Measurements from ENCODE around the gene DMGDH.

Gene DMGDH

DNA sequence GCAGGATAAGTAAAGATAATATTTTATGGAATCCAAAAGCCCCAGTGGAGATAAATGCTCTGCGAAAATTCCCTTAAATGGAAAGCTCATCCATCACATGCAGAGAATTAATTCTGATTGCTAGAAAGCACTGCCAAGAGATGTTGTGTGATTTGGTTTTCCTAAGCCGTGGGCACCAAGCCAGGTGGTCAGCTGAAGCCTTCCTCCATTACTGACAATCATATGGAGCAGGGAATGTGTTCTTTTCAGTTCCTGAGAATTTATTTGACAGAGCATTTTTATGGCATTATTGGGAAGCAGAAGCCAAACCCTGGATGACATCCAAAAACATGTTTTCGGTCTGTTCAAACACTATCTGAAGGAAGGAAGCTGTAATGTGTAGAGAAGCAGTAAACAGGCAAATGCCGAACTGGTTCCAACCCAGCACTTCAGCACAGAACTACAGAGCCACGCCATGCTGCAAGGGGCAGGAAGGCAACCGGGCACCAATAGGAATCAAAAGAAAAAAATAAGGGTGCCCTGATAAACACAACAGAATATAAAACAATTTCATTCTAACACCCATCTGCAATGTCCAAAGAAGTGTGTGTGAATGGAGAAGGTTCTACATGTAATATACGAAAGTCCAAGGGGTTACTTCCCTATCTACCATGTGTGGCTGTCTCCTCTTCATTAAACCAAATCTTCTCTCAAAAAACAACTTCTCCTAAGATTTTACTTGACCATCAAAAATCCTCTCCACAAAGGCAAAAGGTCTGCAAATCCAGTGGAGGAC is 96.6 kb downstream of the DMGDH start:
- DNase-seq = peak; percentile 92

DNA sequence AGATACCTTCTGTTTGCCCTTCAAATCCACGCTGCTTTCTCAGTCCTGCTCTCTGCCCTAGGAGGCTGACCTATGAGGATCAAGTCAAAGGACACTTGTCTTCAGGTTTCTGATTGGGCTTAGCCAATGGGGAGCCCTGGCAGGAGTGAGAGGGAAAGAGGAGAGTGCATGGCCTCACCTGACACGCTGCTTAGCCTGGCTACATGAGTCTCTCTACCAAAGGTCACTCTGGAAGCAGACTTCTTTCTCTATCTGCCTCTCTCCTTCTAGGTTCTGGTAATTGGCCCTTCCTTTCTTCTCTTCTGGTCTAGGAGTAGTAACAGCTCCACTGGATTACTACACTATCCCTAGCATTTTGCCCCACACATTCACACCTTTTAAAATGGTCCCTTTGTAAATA is 97.5 kb downstream of the DMGDH start:
- no peak for DNase-seq

DNA sequence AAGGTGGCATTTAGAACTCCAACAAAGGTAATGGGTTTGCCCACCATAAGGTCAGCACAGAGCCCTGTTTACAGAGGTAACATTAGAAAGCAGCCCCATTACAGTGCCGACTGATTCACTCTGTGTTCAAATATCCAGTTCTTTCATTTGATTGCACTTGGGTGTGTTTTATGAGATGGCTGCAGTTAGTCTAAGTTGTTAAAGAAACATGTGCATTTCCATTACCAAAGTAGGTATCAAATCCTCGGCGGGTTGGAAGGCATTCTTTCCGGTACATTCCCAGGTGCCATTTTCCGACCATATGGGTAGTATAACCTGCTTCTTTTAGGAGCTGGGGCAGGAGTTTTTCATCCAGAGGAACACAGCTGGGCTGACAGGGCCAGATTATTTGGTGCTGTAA is 100.7 kb downstream of the DMGDH start:
- DNase-seq = no peak

DNA sequence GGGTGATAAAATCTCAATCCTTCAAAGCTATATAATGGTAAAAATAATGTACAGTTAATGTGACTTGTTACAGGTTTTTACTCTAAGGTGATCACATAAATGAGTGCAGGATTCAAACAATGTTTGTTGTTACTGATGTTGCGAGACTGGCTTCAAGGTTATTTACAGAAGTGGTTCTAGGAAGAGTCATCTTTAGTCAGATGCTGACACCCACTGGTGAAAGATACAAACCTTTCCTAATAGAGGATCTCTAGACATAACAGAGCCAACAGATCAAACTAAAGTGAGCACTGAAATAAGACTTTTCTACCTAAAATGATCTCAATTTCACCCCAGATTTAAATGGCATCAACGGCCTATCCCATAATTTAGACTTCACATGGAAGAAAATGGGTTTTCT is 104.6 kb downstream of the DMGDH start:
- peak; percentile 71 for DNase-seq

DNA sequence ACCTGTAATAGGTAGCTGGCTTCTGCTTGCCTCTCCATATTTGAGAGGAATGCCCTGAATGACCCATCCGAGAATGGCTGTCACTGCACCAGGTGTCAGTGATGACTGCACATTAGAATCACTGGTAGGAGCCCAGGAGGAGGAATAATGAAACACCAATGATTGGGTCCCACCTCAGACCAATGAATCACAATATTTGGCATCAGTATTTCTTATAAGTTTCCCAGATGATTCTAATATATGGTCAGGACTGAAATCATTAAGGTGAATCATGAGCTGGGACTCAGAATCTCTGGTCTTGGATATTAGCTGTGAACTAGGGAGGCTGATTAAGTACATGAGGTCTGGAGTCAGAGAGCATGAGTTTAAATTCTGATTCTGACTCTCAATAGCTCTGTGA is 107.7 kb downstream of the DMGDH start:
- DNase-seq = peak; percentile 49

DNA sequence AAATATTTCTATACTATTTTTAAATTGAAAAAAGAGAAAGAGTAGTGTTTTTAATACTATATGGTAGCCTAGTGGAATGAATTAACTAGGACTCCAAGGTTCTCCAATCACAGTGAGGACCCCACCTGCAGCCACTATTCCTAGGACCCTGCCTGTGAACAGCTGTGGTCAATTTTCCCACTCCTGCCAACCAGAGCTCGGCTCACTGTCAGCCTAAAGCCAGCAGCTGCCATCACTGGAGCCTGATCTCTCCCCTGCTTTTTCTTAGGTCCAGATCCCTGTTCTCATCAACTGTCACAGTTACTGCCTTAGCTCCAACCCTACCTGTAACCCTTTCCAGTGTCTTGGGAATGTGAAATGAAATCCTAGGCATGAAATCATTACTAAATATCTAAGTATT is 109.7 kb downstream of the DMGDH start:
- no peak for DNase-seq

DNA sequence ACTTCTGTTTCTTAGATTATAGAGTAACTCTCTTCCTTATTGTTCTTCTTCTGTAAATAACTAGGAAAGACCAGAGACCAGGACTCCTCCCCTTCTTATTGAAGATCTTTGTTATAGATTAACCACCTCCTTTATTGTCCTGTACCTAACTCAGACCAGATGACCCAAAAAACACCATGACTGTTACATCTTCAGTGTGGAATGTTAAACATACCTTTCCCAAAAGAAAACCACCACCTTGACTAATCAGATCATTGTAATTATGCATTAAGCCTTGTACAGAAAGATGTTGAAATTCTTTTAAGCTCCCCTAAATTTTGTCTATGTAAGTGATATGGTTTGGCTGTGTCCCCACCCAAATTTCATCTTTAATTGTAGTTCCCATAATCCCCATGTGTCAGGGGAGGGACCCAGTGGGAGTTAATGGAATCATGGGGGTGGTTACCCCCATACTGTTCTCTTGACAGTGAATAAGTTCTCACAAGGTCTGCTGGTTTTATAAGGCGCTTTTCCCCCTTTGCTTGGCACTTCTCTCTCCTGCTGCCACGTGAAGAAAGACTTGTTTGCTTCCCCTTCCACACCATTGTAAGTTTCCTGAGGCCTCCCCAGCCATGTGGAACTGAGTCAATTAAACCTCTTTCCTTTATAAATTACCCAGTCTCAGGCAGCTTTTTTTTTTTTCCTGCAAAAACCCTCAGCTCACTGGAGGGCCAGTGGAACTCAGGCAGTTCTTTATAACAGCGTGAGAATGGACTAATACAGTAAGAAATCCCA is 110.6 kb downstream of the DMGDH start:
- no peak for DNase-seq

DNA sequence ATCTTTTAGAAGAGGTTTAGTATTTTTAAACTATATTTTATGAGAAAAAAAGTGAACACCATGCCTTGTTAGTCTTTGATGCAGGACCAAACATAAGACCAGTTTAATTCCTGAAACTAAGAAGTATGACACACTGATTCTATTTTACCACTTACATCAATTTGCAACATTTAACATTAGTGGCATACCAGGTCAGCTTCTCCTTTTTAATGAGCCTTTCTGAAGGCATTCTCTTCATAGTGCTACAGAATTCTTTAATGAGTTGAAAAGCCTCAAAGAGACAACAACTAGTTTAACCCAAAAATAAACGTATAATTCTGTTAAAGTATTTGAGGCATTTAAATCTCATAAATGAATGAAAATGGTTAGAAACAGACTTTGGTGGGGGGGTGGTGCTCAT is 112.6 kb downstream of the DMGDH start:
- no peak for DNase-seq

DNA sequence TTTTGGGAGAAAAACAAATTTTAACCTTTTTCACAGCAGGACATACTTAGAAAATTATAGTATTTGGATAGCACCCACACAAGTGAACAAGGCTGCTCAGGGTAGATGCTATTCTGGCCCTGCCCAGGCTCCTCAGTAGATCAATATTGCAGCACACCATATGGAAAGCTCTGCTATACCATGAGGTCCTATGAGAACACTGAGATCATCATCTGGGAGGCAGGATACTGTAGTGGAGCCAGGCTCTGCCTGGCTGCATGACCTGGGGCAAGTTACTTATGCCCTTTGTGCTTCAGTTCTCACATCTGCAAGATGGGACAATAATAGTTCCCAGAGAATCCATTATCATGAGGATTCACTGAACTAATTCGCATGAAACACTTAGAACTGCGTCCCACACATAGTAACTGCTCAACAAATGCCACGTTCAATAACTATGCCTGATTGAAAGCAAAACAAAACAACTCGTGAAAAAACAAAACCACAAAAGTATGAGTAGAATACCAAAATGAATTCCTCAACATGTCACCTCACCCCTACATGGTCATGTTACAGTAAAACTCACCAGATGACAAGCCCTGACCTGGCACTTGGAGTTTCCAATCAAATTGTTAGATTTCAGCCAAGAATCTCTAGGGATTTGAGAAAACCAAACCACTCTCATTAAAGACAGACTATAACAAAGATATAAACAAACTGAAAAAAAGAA is 116.2 kb downstream of the DMGDH start:
- DNase-seq = peak; percentile 56

Measured in fibroblast of skin of abdomen (primary cell).